HG02870 (cell line): Measurements from ENCODE around the gene UBR4.

ENCODE experiments used
- ATAC-seq: cut with Tn5 transposase; IDR thresholded peaks from one replicate; pipeline ENCODE4 v1.9.1; 2021; ENCODE audit warnings: mild to moderate bottlenecking, moderate library complexity; ENCODE audit not compliant: unreplicated experiment

The UBR4 gene

GRCh38 chr1:19151537-19151936, 58.5 kb downstream of the UBR4 start:
- ATAC-seq, result no peak

- no peak for ATAC-seq
Observed at GRCh38 chr1:19149736-19150135, 60.3 kb downstream of the UBR4 start.

- ATAC-seq, result no peak
Observed at GRCh38 chr1:19140465-19140864, 69.6 kb downstream of the UBR4 start.

DNA sequence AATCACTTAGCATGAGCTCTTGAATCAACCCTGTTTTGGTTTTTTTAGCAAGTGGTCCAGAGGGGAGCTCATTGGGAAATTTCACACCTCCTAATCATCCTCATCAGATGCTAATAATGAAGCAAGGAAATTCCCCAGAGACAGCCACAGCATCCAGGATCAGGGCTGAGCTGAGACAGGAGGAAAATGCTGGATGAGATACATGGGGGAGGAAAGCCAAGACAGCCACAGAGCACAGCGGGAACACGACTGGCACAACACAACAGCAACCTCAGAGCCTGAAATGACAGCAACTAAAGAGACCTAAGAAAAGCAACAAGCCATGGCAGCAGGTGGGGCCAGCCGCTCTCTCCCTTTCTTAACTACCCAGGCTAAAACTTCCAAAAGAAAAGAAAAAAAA, 70.4 kb downstream of the UBR4 start:
- no peak for ATAC-seq

DNA sequence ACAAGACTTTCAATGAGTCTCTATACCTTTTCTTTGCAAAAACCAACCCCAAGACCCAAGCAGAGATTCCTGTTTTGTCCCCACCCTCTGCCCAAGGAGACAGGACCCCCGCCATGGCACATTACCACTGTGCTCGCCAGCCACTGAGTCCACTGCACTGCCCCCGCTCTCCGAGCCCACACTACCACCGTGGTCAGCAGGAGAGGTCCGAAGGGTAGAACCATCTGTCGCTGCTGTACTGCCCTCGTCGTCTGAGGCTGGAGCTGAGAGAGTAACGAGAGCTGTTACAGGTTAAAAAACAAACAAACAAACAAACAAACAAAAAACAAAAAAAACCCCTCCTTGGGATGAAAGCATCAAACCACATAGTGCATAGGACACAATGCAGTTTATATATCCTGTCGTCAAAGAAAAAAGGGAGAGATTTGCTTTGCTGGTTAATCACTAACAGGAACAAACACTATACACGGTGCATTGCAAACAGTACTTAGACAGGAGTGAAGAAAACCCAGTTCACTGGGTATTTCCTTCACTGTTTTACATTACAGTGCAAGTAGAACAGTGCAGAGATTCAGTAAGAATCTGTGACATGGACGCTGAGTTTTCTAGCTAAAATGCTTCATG, 71.0 kb downstream of the UBR4 start:
- no peak for ATAC-seq

DNA sequence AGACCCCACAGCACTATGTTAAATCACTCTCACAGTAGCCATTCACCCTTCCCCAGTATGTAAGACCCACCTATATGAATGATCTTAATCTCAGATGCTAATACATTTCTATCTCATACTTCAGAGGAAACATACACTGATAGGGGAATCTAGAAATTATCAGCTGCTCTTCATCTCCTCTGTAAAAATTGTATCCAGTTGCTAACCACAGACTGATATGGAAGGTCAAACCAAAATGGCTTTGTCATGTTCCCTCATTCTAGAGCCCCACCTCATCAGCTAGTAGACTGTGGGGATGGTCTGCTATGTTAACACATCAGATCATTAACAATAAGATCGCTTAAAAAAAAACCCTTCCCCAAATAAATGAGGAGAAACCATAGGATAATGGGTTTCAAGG, 71.7 kb downstream of the UBR4 start:
- no peak for ATAC-seq

DNA sequence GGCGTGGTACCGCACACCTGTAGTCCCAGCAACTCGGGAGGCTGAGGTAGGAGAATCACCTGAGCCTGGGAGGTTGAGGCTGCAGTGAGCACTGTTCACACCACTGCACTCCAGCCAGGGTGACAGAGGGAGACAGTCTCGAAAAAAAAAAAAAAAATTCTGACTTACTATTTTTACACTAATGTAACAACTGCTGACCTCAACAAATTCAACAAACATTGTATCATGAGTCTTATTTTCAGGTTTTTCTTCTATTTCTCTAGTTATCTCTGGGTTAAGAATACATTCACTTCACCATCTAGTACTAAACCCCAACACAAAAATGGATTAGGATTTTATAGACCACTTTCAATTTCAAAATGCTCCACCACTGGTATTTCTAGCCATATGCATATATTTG, 72.9 kb downstream of the UBR4 start:
- no peak for ATAC-seq

GRCh38 chr1:19133360-19133759, 76.7 kb downstream of the UBR4 start:
- no peak for ATAC-seq

DNA sequence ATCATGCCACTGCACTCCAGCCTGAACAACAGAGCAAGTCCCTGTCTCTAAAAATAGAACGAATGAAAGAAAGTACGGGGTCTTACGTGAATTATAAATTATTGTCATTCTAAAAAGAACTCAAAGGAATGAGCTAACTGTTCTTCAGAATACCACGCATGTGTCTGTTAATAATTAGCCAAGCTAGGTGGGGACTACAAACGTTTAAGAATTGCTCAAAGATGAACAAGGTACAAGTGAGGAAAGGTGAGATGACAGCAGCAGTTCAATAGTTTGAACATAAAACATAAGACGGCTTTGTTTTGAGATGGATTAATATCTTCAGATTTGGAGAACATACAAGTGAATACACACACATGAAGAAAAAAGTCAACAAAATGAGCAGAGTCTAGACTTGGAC, 79.6 kb downstream of the UBR4 start:
- no peak for ATAC-seq

- no peak for ATAC-seq
Observed at GRCh38 chr1:19128968-19129514, 81.0 kb downstream of the UBR4 start.

DNA sequence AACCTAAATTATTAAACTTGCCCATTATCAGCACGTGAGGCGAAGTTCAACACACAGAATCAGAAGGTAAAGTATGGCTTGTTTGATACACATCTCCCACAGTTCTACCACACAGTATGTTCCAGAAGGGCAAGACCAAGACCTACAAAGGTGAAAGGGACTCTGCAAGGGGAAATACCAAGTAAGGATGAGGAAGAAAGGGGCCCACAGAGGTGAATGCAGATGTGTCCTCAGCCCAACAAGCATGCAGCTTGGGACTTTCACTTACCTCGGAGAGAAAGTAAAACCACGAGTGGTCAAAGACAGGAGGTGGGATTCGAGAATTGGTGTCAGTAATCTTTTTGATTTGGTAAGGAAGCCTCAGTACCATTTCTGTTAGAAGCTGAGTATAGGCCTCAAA, 85.8 kb downstream of the UBR4 start:
- ATAC-seq, result no peak

DNA sequence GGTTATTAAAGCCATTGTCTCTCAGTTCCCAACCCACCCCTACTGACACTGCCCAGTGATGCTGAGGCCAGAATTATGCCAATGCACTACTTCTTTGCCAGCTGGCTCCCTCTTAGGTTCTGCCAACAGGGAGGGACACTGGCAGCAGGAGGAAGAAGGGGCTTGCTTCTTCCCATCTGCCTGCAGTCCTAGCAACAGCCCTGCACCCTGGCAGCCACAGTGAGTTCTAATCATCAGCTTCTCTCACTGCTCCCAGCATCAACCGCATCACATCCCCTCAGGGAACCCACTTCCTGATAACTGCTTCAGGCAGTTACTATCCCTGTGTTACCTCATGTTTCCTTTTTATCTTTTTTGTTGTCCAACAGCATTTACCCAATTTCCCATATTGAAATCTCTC, 86.2 kb downstream of the UBR4 start:
- no peak for ATAC-seq

DNA sequence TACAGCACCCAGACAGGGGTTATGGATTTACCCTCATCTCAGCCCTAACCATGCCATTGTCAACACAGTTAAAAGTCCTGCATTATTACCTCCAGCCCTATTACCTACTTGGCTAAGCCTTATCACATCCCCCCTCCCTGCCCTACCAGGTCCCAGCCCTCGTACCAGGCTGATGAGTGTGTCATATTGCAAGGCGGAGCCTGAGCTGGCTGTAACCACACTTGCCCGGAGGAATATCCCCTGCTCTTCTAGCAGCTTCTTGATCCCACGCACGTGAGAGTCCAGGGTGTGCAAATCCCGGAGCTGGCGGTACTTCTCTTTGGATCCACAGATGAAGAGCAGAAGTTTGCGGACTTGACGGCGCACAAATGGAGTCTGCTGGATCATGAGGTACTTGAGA, 87.4 kb downstream of the UBR4 start:
- no peak for ATAC-seq

DNA sequence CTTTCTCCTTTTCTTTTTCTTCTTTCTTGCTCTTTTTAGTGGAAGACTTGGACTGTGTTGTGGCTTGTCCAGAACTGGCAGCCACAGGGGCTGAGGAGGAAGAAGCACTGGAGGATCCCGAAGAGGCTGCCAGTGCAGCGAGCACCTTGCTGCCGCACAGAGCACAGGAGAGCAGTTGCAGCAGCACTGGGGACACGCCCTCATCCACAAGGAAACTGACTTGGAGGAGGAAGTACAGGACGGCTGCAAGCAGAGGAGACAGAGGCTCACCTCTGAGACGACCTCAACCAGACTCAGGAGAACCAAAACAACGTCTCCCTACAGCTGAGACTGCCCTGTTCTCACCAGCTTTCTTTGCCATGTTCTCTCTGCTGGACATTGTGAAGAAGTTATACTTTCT, 88.9 kb downstream of the UBR4 start:
- ATAC-seq, result no peak

GRCh38 chr1:19120070-19120469, 90.0 kb downstream of the UBR4 start:
- ATAC-seq, result no peak

DNA sequence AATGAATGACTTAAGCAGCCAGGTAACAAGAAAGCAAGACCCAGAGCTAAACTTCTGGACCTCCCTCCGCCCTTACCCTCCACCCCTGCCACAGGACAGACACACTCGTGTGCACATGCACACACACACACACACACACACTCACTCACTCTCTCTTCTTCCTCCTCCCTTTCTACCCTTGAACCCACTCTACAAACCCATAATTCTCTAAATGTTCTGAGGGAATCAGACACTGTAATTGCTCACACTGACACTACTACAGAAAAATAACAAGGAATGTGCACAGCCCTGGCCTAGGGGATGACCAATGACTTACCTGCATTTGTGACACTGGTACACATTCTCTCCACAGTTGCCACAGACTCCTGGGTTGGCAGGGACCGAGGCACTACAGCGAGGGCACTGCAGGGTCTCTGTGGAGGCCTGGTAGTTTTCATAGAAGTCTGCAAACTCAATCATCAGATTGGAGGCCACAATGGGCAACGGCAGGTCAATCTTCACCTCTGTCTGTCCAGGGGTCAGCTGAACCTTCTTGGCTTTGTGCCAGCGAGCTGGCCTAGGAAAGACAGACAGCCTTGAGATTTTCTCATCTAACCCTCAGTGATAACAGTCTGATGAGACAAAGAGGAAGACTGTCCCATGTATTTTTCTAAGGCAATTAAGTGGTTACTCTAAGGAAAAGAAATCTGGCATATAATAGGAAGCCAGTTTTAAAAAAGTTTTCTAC, 94.8 kb downstream of the UBR4 start:
- no peak for ATAC-seq

DNA sequence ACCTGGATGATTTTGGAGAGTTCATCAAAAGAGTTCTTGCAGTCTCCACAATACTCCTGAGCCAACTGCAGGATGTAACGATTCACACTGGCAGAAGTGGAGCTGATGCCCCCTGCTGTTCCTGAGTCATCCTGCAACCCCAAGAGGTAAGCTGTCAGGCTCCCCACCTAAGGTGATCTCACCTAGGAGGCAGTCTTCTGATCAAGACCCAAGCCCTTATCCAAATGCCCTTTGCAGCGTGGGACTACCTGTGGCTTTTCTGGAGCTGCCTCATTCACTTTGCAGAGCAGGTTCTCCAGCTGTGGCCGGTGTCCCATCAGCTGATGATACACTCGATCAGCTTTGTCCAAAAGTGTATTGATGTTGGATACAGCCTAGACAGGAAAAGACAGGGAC, 96.4 kb downstream of the UBR4 start:
- no peak for ATAC-seq

DNA sequence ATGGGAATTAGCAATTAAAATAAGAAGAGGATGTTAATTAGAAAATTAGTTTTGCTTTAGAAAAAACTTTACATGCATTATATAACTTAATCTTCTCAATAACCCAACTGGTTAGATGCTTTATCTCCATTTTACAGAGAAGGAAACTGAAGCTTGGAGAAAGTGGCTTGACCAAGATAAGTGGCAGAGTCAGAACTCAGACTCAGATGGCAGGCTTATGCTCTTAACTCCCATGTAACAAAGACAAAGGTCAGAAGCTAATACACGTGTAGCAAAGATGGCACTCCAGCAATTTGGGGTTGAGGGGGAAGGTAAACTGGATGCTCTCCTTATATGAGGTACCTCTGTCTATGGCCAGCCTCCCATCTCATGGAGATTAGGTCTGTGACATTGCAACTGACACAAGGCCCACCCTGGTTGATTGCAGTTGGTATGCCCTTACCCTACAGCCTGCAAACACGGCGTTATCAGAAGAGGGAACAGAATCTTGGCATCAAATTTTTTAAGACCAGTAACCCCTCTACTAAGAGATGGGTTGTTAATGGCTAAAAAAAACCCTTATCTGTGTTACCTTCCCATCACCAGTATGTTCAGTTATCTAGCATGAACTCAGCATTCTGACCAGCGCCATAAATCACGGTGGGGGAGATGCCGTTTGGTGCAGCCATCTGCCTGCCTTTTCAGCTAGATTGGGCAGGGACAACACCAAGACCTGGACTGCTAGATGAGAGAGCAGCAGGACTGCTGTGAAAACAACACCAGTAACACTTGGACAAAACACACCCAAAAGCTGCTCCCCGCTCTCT, 97.0 kb downstream of the UBR4 start:
- no peak for ATAC-seq

- no peak for ATAC-seq
Observed at GRCh38 chr1:19110257-19110927, 99.7 kb downstream of the UBR4 start.

DNA sequence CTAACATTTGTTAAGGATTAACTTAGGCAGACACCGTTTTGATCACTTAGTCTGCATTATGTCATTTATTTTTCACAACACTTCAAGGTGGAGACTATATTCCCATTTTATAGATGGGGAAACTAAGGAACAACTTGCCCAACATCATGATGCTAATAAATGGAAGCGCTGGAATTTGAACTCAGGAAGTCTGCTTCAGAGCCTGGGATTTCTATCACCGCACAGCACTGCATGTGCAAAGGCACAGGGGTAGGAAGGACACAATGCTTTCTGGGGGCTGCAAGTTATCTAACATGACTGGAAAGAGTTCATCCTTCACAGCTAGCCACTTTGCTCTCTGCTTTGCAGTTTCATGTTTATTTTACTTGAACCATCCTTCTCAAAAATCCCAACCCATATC, 100.5 kb downstream of the UBR4 start:
- no peak for ATAC-seq

DNA sequence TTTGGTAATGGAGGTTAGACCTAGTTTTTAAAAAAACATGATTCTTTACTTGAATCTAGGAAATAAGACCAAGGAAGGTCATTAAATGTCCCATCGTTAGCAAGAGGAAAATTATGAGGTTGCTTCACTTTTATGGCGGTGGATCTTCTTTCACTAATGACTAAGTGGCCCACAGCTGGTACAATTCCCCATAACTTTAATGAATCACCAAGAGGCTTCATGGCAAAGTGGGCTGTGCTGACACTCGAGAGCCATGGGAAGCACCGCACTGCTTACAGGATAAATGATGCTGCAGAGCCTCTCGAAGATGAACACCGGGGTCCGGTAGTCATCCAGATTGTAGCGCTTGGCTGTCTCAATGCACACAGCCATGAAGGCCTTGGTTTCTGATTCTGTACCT, 108.8 kb downstream of the UBR4 start:
- no peak for ATAC-seq
